GM23248 (cell line): Measurements from ENCODE around the gene NFIX. TPM values are rescaled to one million over a fixed set of nuclear protein-coding genes. Genes with fewer than 3 reads are reported as not detected.

ENCODE experiments used
- DNase-seq: peaks from one replicate; pipeline ENCODE4 v3.0.0-alpha.2; 2015
- H2AFZ ChIP-seq: fragments of 200-600 bp; sonication (generic); 2 replicates; pipeline ENCODE4 v1.6.1; 2016; ENCODE audit warnings: antibody characterized with exemption
- H3F3A ChIP-seq: fragments of 200-600 bp; sonication (generic); 2 replicates; pipeline ENCODE4 v1.6.1; 2016; ENCODE audit warnings: mild to moderate bottlenecking, antibody characterized with exemption, mixed run types; ENCODE audit not compliant: insufficient read depth
- H3K27ac ChIP-seq: fragments of 200-600 bp; sonication (generic); 2 replicates; pipeline ENCODE4 v1.5.1; 2016; ENCODE audit warnings: mild to moderate bottlenecking
- H3K27me3 ChIP-seq: fragments of 200-600 bp; sonication (generic); replicated peaks from 2 replicates; pipeline ENCODE4 v1.6.1; 2016; ENCODE audit warnings: mild to moderate bottlenecking; ENCODE audit not compliant: insufficient read depth
- H3K36me3 ChIP-seq: fragments of 200-600 bp; sonication (generic); 2 replicates; pipeline ENCODE4 v1.6.1; 2016; ENCODE audit warnings: low read depth, mild to moderate bottlenecking
- H3K4me1 ChIP-seq: fragments of 200-600 bp; sonication (generic); 2 replicates; pipeline ENCODE4 v1.6.1; 2016; ENCODE audit warnings: mild to moderate bottlenecking; ENCODE audit not compliant: insufficient read depth
- H3K4me2 ChIP-seq: fragments of 200-600 bp; sonication (generic); one replicate; pipeline ENCODE4 v1.6.1; 2016; ENCODE audit warnings: mild to moderate bottlenecking; ENCODE audit not compliant: unreplicated experiment
- H3K4me3 ChIP-seq: fragments of 200-600 bp; sonication (generic); 2 replicates; pipeline ENCODE4 v1.5.1; 2016; ENCODE audit warnings: mild to moderate bottlenecking
- H3K79me2 ChIP-seq: fragments of 200-600 bp; sonication (generic); 2 replicates; pipeline ENCODE4 v1.6.1; 2016; ENCODE audit warnings: mild to moderate bottlenecking; ENCODE audit not compliant: insufficient read depth
- H3K9ac ChIP-seq: fragments of 200-600 bp; sonication (generic); 2 replicates; pipeline ENCODE4 v1.6.1; 2016; ENCODE audit warnings: mild to moderate bottlenecking
- H3K9me2 ChIP-seq: fragments of 200-600 bp; sonication (generic); 2 replicates; pipeline ENCODE4 v1.6.1; 2016; ENCODE audit warnings: mixed run types, mild to moderate bottlenecking, moderate library complexity; ENCODE audit not compliant: insufficient read depth
- H3K9me3 ChIP-seq: fragments of 200-600 bp; sonication (generic); one replicate; pipeline ENCODE4 v1.6.1; 2017; ENCODE audit warnings: low read depth
- H4K20me1 ChIP-seq: fragments of 200-600 bp; sonication (generic); 2 replicates; pipeline ENCODE4 v1.6.0; 2016; ENCODE audit not compliant: insufficient read depth
- EZH2 ChIP-seq: fragments of 200-600 bp; sonication (generic); IDR thresholded peaks from 2 replicates; pipeline ENCODE4 v1.6.1; 2018; ENCODE audit warnings: antibody characterized with exemption, mild to moderate bottlenecking; ENCODE audit not compliant: insufficient read depth, poor library complexity, severe bottlenecking
- EZH2phosphoT487 ChIP-seq: fragments of 200-600 bp; sonication (generic); IDR thresholded peaks from 2 replicates; pipeline ENCODE4 v1.6.1; 2018; ENCODE audit warnings: antibody characterized with exemption, moderate library complexity, mild to moderate bottlenecking, low read depth; ENCODE audit not compliant: insufficient read depth
- WGBS, 2 experiments: methylation state at CpG; one replicate each; pipeline ENCODE4 v1.1.6; 2015 to 2017; ENCODE audit warnings: low lambda C conversion rate in 2 of 2, low coverage in 1 of 2; ENCODE audit errors: missing lambda C conversion rate in 2 of 2; 5-methylcytosine and 5-hydroxymethylcytosine counted together
- in situ Hi-C: fragments of 300-500 bp; cut with MboI; formaldehyde crosslinking; loops from 2 replicates; pipeline ENCODE4 v1.15.0; 2020
- polyA plus RNA-seq: library from polyadenylated mRNA; unstranded; fragments of >200 nt; fragmentation: Nextera tagmentation; extraction: Ambion mirVana; gene quantifications from 2 replicates; pipeline ENCODE4 v1.2.1, GENCODE V29; 2016
- total RNA-seq: library from RNA; depleted of rRNA; stranded (reverse); fragments of >200 nt; shearing (Covaris generic); gene quantifications from 2 replicates; pipeline ENCODE4 v1.2.3, GENCODE V29; 2014

Gene NFIX
- total and polyA plus RNA-seq, 2 experiments from 2014 or later: 60.8 to 71.0 TPM

DNA sequence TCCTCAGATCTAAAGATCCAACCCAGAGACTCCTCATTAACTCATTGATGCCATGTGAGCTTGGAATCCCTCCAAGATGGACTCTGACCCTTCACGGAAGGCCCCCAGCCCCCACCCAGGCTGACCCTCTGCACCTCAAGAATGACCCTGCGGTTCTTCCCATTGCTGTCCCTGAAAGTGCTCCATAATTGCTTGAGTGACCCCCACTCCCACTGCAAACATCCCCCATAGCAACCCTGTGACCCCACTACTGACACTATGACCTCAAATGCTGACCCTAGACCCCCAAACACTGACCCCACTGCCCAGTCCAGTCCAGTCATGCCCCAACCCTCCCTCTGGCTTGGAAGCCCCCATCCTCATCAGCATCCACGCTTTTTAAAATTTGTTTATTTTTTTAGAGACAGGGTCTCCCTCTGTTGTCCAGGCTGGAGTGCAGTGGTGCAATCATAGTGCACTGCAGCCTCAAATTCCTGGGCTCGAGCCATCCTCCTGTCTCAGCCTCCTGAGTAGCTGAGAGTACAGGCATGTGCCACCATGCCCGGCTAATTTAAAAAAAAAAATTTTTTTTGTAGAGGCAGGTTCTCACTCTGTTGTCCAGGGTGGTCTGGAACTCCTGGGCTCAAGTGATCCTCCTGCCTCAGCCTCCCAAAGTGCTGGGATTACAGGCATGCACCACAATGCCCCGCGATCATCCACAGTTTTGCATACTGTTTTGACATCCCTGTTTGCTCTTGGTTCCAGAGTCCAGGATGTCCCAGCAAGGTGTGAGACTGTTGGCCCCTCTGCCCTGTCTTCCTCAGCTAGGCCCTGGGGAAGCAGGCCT is 106.5 kb downstream of the NFIX start:
- Histone ChIP-seq H2AFZ (no peak overlapping the region), H3K9ac (peak overlapping the region; percentile 50), H3K36me3 (no peaks in the 10 kb centered on the region), H3K9me2 (no peaks in the 10 kb centered on the region), H3K9me3 (no peaks in the 10 kb centered on the region), H3K79me2 (no peaks in the 10 kb centered on the region; the same call in 1 of the 2 replicates), H3F3A (peaks cover 7% of the 10 kb centered on the region; the same call in 1 of the 2 replicates), H3K4me3 (no peak overlapping the region), H3K4me2 (no peak overlapping the region), H3K27me3 (no peaks in the 10 kb centered on the region), H3K27ac (no peak overlapping the region), H4K20me1 (no peaks in the 10 kb centered on the region), H3K4me1 (peaks cover 2% of the 10 kb centered on the region; the same call in 1 of the 2 replicates)
- TF ChIP-seq EZH2: no peak
- TF ChIP-seq EZH2phosphoT487: no peak
- no peak for DNase-seq
- 74 to 80% methylated on average over 7 of the region's 7 CpGs for WGBS, 2 experiments
- in situ Hi-C loops: no loop called here

DNA sequence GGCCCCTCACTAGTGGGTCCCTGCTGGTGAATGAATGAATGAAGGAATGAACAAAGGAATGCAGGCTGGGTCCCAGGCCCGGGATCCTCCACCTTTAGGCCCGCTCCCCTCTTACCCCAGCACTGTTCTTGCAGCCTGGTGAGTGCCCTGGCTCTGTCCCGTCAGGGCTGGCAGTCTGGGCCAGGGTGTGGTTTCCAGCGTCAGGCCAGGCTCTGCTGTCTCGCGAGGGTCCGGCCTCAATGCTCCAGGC is 107.1 kb downstream of the NFIX start:
- no peak overlapping the region for H2AFZ ChIP-seq
- TF ChIP-seq EZH2 (no peak), EZH2phosphoT487 (no peak)
- WGBS, 2 experiments: 11 to 12% methylated on average over 4 to 7 of the region's 7 CpGs

DNA sequence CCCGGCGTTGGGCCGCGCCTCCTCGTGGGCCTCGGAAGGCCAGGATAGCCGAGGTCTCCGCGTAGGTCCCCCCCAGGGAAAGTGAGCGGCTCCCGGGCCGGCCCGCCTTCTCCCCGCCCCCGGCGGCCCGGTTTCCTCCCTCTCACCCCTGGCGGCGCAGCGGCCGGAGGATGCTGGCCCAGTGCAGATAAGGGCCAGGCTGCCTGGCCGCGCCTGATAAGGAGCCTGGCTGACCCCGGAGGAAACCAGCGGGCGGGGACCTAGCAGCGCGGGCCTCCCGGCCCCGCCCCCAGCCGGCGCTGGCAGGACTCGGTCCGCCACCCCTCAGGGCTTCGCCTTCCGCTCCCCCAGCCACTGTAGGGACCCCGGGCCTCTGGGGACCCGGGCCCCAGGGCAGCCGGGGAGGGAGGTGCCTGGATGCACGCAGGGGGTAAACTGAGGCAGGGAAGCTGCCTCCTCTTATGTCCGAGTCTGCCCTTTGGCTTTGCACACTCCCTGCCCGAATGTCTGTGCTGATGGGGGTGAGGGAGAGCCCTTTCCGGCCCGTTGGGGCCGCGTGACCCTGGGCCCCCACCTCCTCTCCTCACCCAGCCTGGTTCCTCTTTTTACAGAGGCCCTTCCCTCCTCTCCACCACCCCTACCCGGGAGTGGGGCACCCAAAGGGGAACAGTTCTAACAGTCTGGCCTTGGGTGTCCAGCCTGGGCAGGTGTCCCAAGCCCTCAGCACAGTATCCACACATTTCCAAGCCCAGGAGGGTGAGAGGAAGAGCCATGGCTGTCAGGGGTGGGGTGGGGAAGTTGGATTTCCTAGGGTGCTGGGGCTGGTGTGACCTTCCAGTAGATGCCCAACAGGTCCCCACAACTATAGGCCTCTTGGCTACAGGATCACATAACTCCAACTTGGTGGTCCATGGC is 107.6 kb downstream of the NFIX start, which contains the start of gene LYL1:
LYL1 (minus strand) TSS at position 193 of the 915 bp plus-strand sequence. CDS start 1,687 bp downstream, outside the sequence.
- DNase-seq: no peak
- Histone ChIP-seq H3K79me2 (no peaks in the 10 kb centered on the region; the same call in 1 of the 2 replicates), H3K4me1 (peaks cover under 1% of the 10 kb centered on the region; the same call in 1 of the 2 replicates), H3K4me2 (peak within 1 kb of the TSS; percentile 8), H3K9me3 (no peaks in the 10 kb centered on the region), H3K4me3 (peak within 1 kb of the TSS; percentile 14), H3K27ac (no peak within 1 kb of the TSS), H2AFZ (no peak within 1 kb of the TSS), H3K9ac (peak within 1 kb of the TSS; percentile 50), H3K36me3 (no peaks in the 10 kb centered on the region), H3K9me2 (no peaks in the 10 kb centered on the region), H3K27me3 (no peaks in the 10 kb centered on the region), H3F3A (0 out of 2 replicates have a peak, but pooled peaks cover 7% of the 10 kb centered on the region), H4K20me1 (no peaks in the 10 kb centered on the region)
- 11% methylated on average over 36 to 40 of the region's 47 CpGs for WGBS, 2 experiments
- TF ChIP-seq EZH2 (no peak), EZH2phosphoT487 (no peak)
- in situ Hi-C loops: no loop called here

More for the DNA sequence above, 107.1 kb downstream of the NFIX start:
- Histone ChIP-seq H3K36me3 (no peaks in the 10 kb centered on the region), H3K27ac (no peak overlapping the region), H3K79me2 (no peaks in the 10 kb centered on the region; the same call in 1 of the 2 replicates), H4K20me1 (no peaks in the 10 kb centered on the region), H3K4me2 (peak overlapping the region; percentile 8), H3K4me3 (peak overlapping the region; percentile 14; the same call in 1 of the 2 replicates), H3K9ac (peak overlapping the region; percentile 50), H3F3A (peaks cover 7% of the 10 kb centered on the region; the same call in 1 of the 2 replicates), H3K9me3 (no peaks in the 10 kb centered on the region), H3K9me2 (no peaks in the 10 kb centered on the region), H3K27me3 (no peaks in the 10 kb centered on the region), H3K4me1 (peaks cover 2% of the 10 kb centered on the region; the same call in 1 of the 2 replicates)
- in situ Hi-C loops: no loop called here
- DNase-seq: peak; percentile 73
